ENCODE results near the gene PPP1R14C. TPM values are rescaled to one million over a fixed set of nuclear protein-coding genes. Genes with fewer than 3 reads are reported as not detected.

PPP1R14C gene
- polyA plus RNA-seq, 5 donors = 11.4 to 29.8 (median 18.2) TPM

GRCh38 chr6:150269857-150270223 is 127.0 kb downstream of the PPP1R14C start:
- DNase-seq = no peak

- no peak for DNase-seq
Measured at GRCh38 chr6:150270330-150271052, 127.6 kb downstream of the PPP1R14C start.

- no peak for DNase-seq
Measured at GRCh38 chr6:150271172-150271500, 128.3 kb downstream of the PPP1R14C start.

- DNase-seq = no peak
Measured at GRCh38 chr6:150271501-150272263, 128.8 kb downstream of the PPP1R14C start.

GRCh38 chr6:150272264-150272975 is 129.6 kb downstream of the PPP1R14C start:
- DNase-seq = no peak

GRCh38 chr6:150272976-150273315 is 130.1 kb downstream of the PPP1R14C start:
- DNase-seq = no peak

- DNase-seq = no peak
Measured at GRCh38 chr6:150273457-150274309, 130.8 kb downstream of the PPP1R14C start.

GRCh38 chr6:150275489-150275888 is 132.6 kb downstream of the PPP1R14C start:
- DNase-seq = no peak

GRCh38 chr6:150276168-150276936 is 133.5 kb downstream of the PPP1R14C start:
- DNase-seq = no peak

- no peak for DNase-seq
Measured at GRCh38 chr6:150276937-150277742, 134.3 kb downstream of the PPP1R14C start.

GRCh38 chr6:150279533-150279932 is 136.7 kb downstream of the PPP1R14C start:
- no peak for DNase-seq

- DNase-seq = no peak
Measured at GRCh38 chr6:150280703-150281102, 137.9 kb downstream of the PPP1R14C start.

GRCh38 chr6:150281767-150282166 is 138.9 kb downstream of the PPP1R14C start:
- no peak for DNase-seq

GRCh38 chr6:150282806-150283205 is 140.0 kb downstream of the PPP1R14C start:
- DNase-seq = no peak

GRCh38 chr6:150286460-150286859 is 143.6 kb downstream of the PPP1R14C start:
- DNase-seq = no peak

- DNase-seq = no peak
Measured at GRCh38 chr6:150286912-150287311, 144.1 kb downstream of the PPP1R14C start.

- DNase-seq = no peak
Measured at GRCh38 chr6:150288456-150288855, 145.6 kb downstream of the PPP1R14C start.

- no peak for DNase-seq
Measured at GRCh38 chr6:150289454-150290071, 146.7 kb downstream of the PPP1R14C start.

GRCh38 chr6:150290429-150290828 is 147.6 kb downstream of the PPP1R14C start:
- no peak for DNase-seq

Data from right lung (tissue), 5 donors.